ENCODE data around the gene HOXA13.

The HOXA13 gene

GRCh38 chr7:27196287-27196767 is 3.6 kb downstream of the HOXA13 start:
- DNase-seq, result peak; percentile 83 to 90 (median 89)
- Histone ChIP-seq H3K4me1 (ENCODE audit: control extremely low read depth in 1 of 4, control insufficient read depth in 4 of 4, insufficient read depth in 4 of 4, low read length in 3 of 4) (peaks cover 0 to 47% (median 36%) of the 10 kb centered on the region in 4 experiments), H3K27me3 (replicated peaks in 2 of 5; ENCODE audit: control insufficient read depth in 4 of 5, insufficient read depth in 5 of 5, low read length in 4 of 5) (peaks cover 42 to 99% (median 72%) of the 10 kb centered on the region in 5 experiments), H3K36me3 (ENCODE audit: control insufficient read depth in 4 of 4, insufficient read depth in 4 of 4, low read length in 3 of 4) (no peaks in the 10 kb centered on the region), H3K4me3 (ENCODE audit: control insufficient read depth in 1 of 7, extremely low read depth in 1 of 7, insufficient read depth in 4 of 7, low read depth in 2 of 7, low read length in 6 of 7) (no peak overlapping the region), H3K9me3 (ENCODE audit: control extremely low read depth in 1 of 5, control insufficient read depth in 4 of 5, insufficient read depth in 2 of 5, low read depth in 1 of 5, low read length in 4 of 5) (no peaks in the 10 kb centered on the region), H3K27ac (ENCODE audit: insufficient read depth in 1 of 2, low read depth in 1 of 2, low read length in 2 of 2, poor library complexity in 1 of 2, severe bottlenecking in 2 of 2) (no peak overlapping the region)
- CTCF ChIA-PET, result interaction anchor here (0.6 to 2.5 kb wide), 29 partner anchors 10 to 901 kb away, joined by 3 to 38 read pairs (median 4); no protein-coding TSS in a partner anchor
- 2% methylated on average over 6 of the region's 6 CpGs for WGBS (ENCODE audit: insufficient coverage)
- POLR2A ChIA-PET, result interaction anchor here (0.5 kb wide), 1 partner anchor 1004 kb away, joined by 3 read pairs; no protein-coding TSS in a partner anchor

- no peaks in the 10 kb centered on the region for H3K9me3 ChIP-seq (ENCODE audit: control extremely low read depth in 1 of 5, control insufficient read depth in 4 of 5, insufficient read depth in 2 of 5, low read depth in 1 of 5, low read length in 4 of 5)
- H3K4me1 ChIP-seq (ENCODE audit: control extremely low read depth in 1 of 4, control insufficient read depth in 4 of 4, insufficient read depth in 4 of 4, low read length in 3 of 4), result peaks cover 0 to 32% (median 23%) of the 10 kb centered on the region in 4 experiments
- 48% methylated on average over 4 of the region's 9 CpGs for WGBS (ENCODE audit: insufficient coverage)
- CTCF ChIA-PET, result interaction anchor here (0.7 to 2.5 kb wide), 15 partner anchors 8 to 826 kb away, joined by 3 to 38 read pairs (median 4); no protein-coding TSS in a partner anchor
- H3K36me3 ChIP-seq (ENCODE audit: control insufficient read depth in 4 of 4, insufficient read depth in 4 of 4, low read length in 3 of 4), result no peaks in the 10 kb centered on the region
- peaks cover 40 to 99% (median 75%) of the 10 kb centered on the region in 5 experiments for H3K27me3 ChIP-seq (replicated peaks in 2 of 5; ENCODE audit: control insufficient read depth in 4 of 5, insufficient read depth in 5 of 5, low read length in 4 of 5)
- POLR2A ChIA-PET, result no interaction called here
- H3K27ac ChIP-seq (ENCODE audit: insufficient read depth in 1 of 2, low read depth in 1 of 2, low read length in 2 of 2, poor library complexity in 1 of 2, severe bottlenecking in 2 of 2), result no peak overlapping the region
- no peak for DNase-seq
- no peak overlapping the region for H3K4me3 ChIP-seq (ENCODE audit: control insufficient read depth in 1 of 7, extremely low read depth in 1 of 7, insufficient read depth in 4 of 7, low read depth in 2 of 7, low read length in 6 of 7)
These were observed 5.1 kb downstream of the HOXA13 start for GRCh38 chr7:27194686-27195379.

GRCh38 chr7:27194002-27194352 is 5.9 kb downstream of the HOXA13 start:
- Histone ChIP-seq H3K27ac (ENCODE audit: insufficient read depth in 1 of 2, low read depth in 1 of 2, low read length in 2 of 2, poor library complexity in 1 of 2, severe bottlenecking in 2 of 2) (no peak overlapping the region), H3K4me3 (ENCODE audit: control insufficient read depth in 1 of 7, extremely low read depth in 1 of 7, insufficient read depth in 4 of 7, low read depth in 2 of 7, low read length in 6 of 7) (no peak overlapping the region), H3K9me3 (ENCODE audit: control extremely low read depth in 1 of 5, control insufficient read depth in 4 of 5, insufficient read depth in 2 of 5, low read depth in 1 of 5, low read length in 4 of 5) (no peaks in the 10 kb centered on the region), H3K36me3 (ENCODE audit: control insufficient read depth in 4 of 4, insufficient read depth in 4 of 4, low read length in 3 of 4) (no peaks in the 10 kb centered on the region), H3K27me3 (replicated peaks in 2 of 5; ENCODE audit: control insufficient read depth in 4 of 5, insufficient read depth in 5 of 5, low read length in 4 of 5) (peaks cover 40 to 100% (median 80%) of the 10 kb centered on the region in 5 experiments), H3K4me1 (ENCODE audit: control extremely low read depth in 1 of 4, control insufficient read depth in 4 of 4, insufficient read depth in 4 of 4, low read length in 3 of 4) (peaks cover 0 to 29% (median 25%) of the 10 kb centered on the region in 4 experiments)
- POLR2A ChIA-PET, result no interaction called here
- WGBS (ENCODE audit: insufficient coverage), result 20% methylated on average over 1 of the region's 2 CpGs
- DNase-seq, result peak in 1 of 3 donors; percentile 46
- CTCF ChIA-PET, result interaction anchor here (1.2 to 1.9 kb wide), 3 partner anchors 9 to 591 kb away, joined by 3 to 6 read pairs (median 4); no protein-coding TSS in a partner anchor

GRCh38 chr7:27193335-27194001 is 6.4 kb downstream of the HOXA13 start:
- no peak for DNase-seq
- POLR2A ChIA-PET, result no interaction called here
- H3K4me3 ChIP-seq (ENCODE audit: control insufficient read depth in 1 of 7, extremely low read depth in 1 of 7, insufficient read depth in 4 of 7, low read depth in 2 of 7, low read length in 6 of 7), result peak overlapping the region in 1 of 7 experiments; percentile 56

GRCh38 chr7:27192546-27193334 is 7.2 kb downstream of the HOXA13 start:
- 1% methylated on average over 72 of the region's 78 CpGs for WGBS (ENCODE audit: insufficient coverage)
- no peaks in the 10 kb centered on the region for H3K36me3 ChIP-seq (ENCODE audit: control insufficient read depth in 4 of 4, insufficient read depth in 4 of 4, low read length in 3 of 4)
- H3K9me3 ChIP-seq (ENCODE audit: control extremely low read depth in 1 of 5, control insufficient read depth in 4 of 5, insufficient read depth in 2 of 5, low read depth in 1 of 5, low read length in 4 of 5), result no peaks in the 10 kb centered on the region
- H3K4me1 ChIP-seq (ENCODE audit: control extremely low read depth in 1 of 4, control insufficient read depth in 4 of 4, insufficient read depth in 4 of 4, low read length in 3 of 4), result peaks cover 0 to 38% (median 35%) of the 10 kb centered on the region in 4 experiments
- peaks cover 34 to 100% (median 74%) of the 10 kb centered on the region in 5 experiments for H3K27me3 ChIP-seq (replicated peaks in 2 of 5; ENCODE audit: control insufficient read depth in 4 of 5, insufficient read depth in 5 of 5, low read length in 4 of 5)
- DNase-seq, result peak; percentile 61 to 83 (median 83)
- ChIA-PET CTCF (interaction anchor here (1.0 to 1.9 kb wide), 3 partner anchors 16 to 1330 kb away, joined by 3 to 6 read pairs (median 3); no protein-coding TSS in a partner anchor), POLR2A (no interaction called here)
- peak overlapping the region in 5 of 7 experiments; percentile 26 to 56 (median 45) for H3K4me3 ChIP-seq (ENCODE audit: control insufficient read depth in 1 of 7, extremely low read depth in 1 of 7, insufficient read depth in 4 of 7, low read depth in 2 of 7, low read length in 6 of 7)
- H3K27ac ChIP-seq (ENCODE audit: insufficient read depth in 1 of 2, low read depth in 1 of 2, low read length in 2 of 2, poor library complexity in 1 of 2, severe bottlenecking in 2 of 2), result no peak overlapping the region

More at GRCh38 chr7:27193335-27194001, 6.4 kb downstream of the HOXA13 start:
- peaks cover 0 to 31% (median 28%) of the 10 kb centered on the region in 4 experiments for H3K4me1 ChIP-seq (ENCODE audit: control extremely low read depth in 1 of 4, control insufficient read depth in 4 of 4, insufficient read depth in 4 of 4, low read length in 3 of 4)
- no peak overlapping the region for H3K27ac ChIP-seq (ENCODE audit: insufficient read depth in 1 of 2, low read depth in 1 of 2, low read length in 2 of 2, poor library complexity in 1 of 2, severe bottlenecking in 2 of 2)
- H3K27me3 ChIP-seq (replicated peaks in 2 of 5; ENCODE audit: control insufficient read depth in 4 of 5, insufficient read depth in 5 of 5, low read length in 4 of 5), result peaks cover 40 to 100% (median 78%) of the 10 kb centered on the region in 5 experiments
- H3K36me3 ChIP-seq (ENCODE audit: control insufficient read depth in 4 of 4, insufficient read depth in 4 of 4, low read length in 3 of 4), result no peaks in the 10 kb centered on the region
- CTCF ChIA-PET, result interaction anchor here (1.9 kb wide), 1 partner anchor 16 kb away, joined by 6 read pairs; no protein-coding TSS in a partner anchor
- no peaks in the 10 kb centered on the region for H3K9me3 ChIP-seq (ENCODE audit: control extremely low read depth in 1 of 5, control insufficient read depth in 4 of 5, insufficient read depth in 2 of 5, low read depth in 1 of 5, low read length in 4 of 5)
- WGBS (ENCODE audit: insufficient coverage), result 11% methylated on average over 26 of the region's 29 CpGs

- peaks cover 0 to 45% (median 38%) of the 10 kb centered on the region in 4 experiments for H3K4me1 ChIP-seq (ENCODE audit: control extremely low read depth in 1 of 4, control insufficient read depth in 4 of 4, insufficient read depth in 4 of 4, low read length in 3 of 4)
- POLR2A ChIA-PET, result no interaction called here
These were observed 7.9 kb downstream of the HOXA13 start for GRCh38 chr7:27191833-27192545.

More at GRCh38 chr7:27191833-27192545, 7.9 kb downstream of the HOXA13 start:
- CTCF ChIA-PET, result interaction anchor here (1.0 to 1.9 kb wide), 3 partner anchors 15 to 1330 kb away, joined by 3 to 6 read pairs (median 3); no protein-coding TSS in a partner anchor
- H3K9me3 ChIP-seq (ENCODE audit: control extremely low read depth in 1 of 5, control insufficient read depth in 4 of 5, insufficient read depth in 2 of 5, low read depth in 1 of 5, low read length in 4 of 5), result no peaks in the 10 kb centered on the region
- peaks cover 33 to 100% (median 75%) of the 10 kb centered on the region in 5 experiments for H3K27me3 ChIP-seq (replicated peaks in 2 of 5; ENCODE audit: control insufficient read depth in 4 of 5, insufficient read depth in 5 of 5, low read length in 4 of 5)
- peak overlapping the region in 5 of 7 experiments; percentile 26 to 56 (median 45) for H3K4me3 ChIP-seq (ENCODE audit: control insufficient read depth in 1 of 7, extremely low read depth in 1 of 7, insufficient read depth in 4 of 7, low read depth in 2 of 7, low read length in 6 of 7)
- 7% methylated on average over 28 of the region's 42 CpGs for WGBS (ENCODE audit: insufficient coverage)
- DNase-seq, result no peak
- no peaks in the 10 kb centered on the region for H3K36me3 ChIP-seq (ENCODE audit: control insufficient read depth in 4 of 4, insufficient read depth in 4 of 4, low read length in 3 of 4)
- no peak overlapping the region for H3K27ac ChIP-seq (ENCODE audit: insufficient read depth in 1 of 2, low read depth in 1 of 2, low read length in 2 of 2, poor library complexity in 1 of 2, severe bottlenecking in 2 of 2)

Data from common myeloid progenitor, CD34-positive (primary cell).